HG02981 (cell line): Measurements from ENCODE around the gene GPRIN1.
"Not testable (repeated sequence)": the region's sequence is repeated elsewhere in the genome, so short reads cannot be mapped to it uniquely, and the experiment has no call there.

Experiments
- ATAC-seq: cut with Tn5 transposase; IDR thresholded peaks from one replicate; pipeline ENCODE4 v1.9.1; 2021; ENCODE audit warnings: mild to moderate bottlenecking, moderate library complexity; ENCODE audit not compliant: unreplicated experiment

Gene GPRIN1

GRCh38 chr5:176599749-176600430, 10.1 kb downstream of the GPRIN1 start:
- ATAC-seq = not testable (repeated sequence)

GRCh38 chr5:176597417-176598389, 12.3 kb downstream of the GPRIN1 start:
- no peak for ATAC-seq

GRCh38 chr5:176596689-176597416, 13.1 kb downstream of the GPRIN1 start:
- peak; percentile 67 for ATAC-seq

- no peak for ATAC-seq
Measured at GRCh38 chr5:176596069-176596644, 13.8 kb downstream of the GPRIN1 start.

- no peak for ATAC-seq
Measured at GRCh38 chr5:176595386-176595943, 14.5 kb downstream of the GPRIN1 start.

- no peak for ATAC-seq
Measured at GRCh38 chr5:176594554-176594953, 15.4 kb downstream of the GPRIN1 start.

GRCh38 chr5:176593273-176593869, 16.6 kb downstream of the GPRIN1 start:
- ATAC-seq = no peak

- no peak for ATAC-seq
Measured at GRCh38 chr5:176592573-176592972, 17.4 kb downstream of the GPRIN1 start.

- ATAC-seq = not testable (repeated sequence)
Measured at GRCh38 chr5:176591667-176592066, 18.3 kb downstream of the GPRIN1 start.

- no peak for ATAC-seq
Measured at GRCh38 chr5:176590035-176590717, 19.8 kb downstream of the GPRIN1 start.

- no peak for ATAC-seq
Measured at GRCh38 chr5:176589039-176589769, 20.8 kb downstream of the GPRIN1 start.

- ATAC-seq = no peak
Measured at GRCh38 chr5:176588297-176588696, 21.7 kb downstream of the GPRIN1 start.

GRCh38 chr5:176587398-176587797, 22.6 kb downstream of the GPRIN1 start:
- ATAC-seq = no peak

GRCh38 chr5:176583076-176583475, 26.9 kb downstream of the GPRIN1 start:
- ATAC-seq = no peak

GRCh38 chr5:176581361-176581760, 28.6 kb downstream of the GPRIN1 start:
- no peak for ATAC-seq

GRCh38 chr5:176579323-176579722, 30.6 kb downstream of the GPRIN1 start:
- no peak for ATAC-seq

GRCh38 chr5:176578391-176578808, 31.6 kb downstream of the GPRIN1 start:
- ATAC-seq = no peak

GRCh38 chr5:176577312-176578176, 32.4 kb downstream of the GPRIN1 start:
- ATAC-seq = no peak
